SU-DHL-6 (cell line): Measurements from ENCODE around the gene PRKN.

Source experiments
- CTCF ChIP-seq: fragments of 200-600 bp; sonication (generic); IDR thresholded peaks from one replicate; pipeline ENCODE4 v1.5.1; 2017; ENCODE audit warnings: antibody characterized with exemption, mild to moderate bottlenecking, low read length, moderate library complexity; ENCODE audit not compliant: insufficient read depth, poor library complexity, severe bottlenecking
- EZH2phosphoT487 ChIP-seq: fragments of 200-600 bp; sonication (generic), shearing (Covaris generic); conservative IDR thresholded peaks from 2 replicates; pipeline ENCODE4 v1.6.1; 2018; ENCODE audit warnings: mild to moderate bottlenecking, antibody characterized with exemption, low read length, moderate library complexity, mixed read lengths

DNA sequence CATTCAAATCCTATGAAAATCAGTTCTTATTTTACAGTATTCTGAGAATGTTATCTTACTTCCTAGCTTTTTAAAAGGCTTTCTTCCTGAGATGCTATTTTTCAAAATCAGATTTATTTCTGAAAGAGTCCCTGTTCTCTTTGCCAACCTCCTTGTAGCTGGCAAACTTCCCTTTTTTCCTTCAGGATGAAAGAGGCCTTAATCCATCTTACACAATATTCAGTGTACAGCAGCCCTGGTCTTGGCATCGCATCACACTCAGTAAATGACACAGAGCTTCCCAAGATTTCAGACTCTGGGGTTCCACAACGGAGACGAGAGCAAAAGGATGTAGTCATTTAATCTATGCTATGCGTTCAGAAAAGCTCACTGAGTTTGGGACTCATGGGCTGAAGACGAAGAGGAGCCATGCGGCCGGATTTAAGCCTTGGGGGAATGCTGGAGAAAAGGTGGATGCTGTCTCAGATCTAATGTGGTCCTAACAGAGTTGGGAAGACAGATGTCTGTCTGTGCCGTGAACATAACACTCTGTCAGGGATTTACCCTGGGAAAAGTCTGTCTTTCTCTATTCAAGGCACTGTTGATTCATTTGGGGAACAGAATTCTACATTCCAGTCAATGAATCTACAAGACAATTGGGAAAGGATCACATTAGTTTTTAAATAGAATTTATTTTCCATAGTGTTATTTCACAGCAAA lies 837.3 kb downstream of the PRKN start:
- TF ChIP-seq CTCF (no peak), EZH2phosphoT487 (no peak)
